H1 (cell line): ENCODE measurements around the gene OOEP. TPM values are rescaled to one million over a fixed set of nuclear protein-coding genes. Genes with fewer than 3 reads are reported as not detected.

Source experiments
- CHD7 ChIP-seq: fragments of 300-600 bp; sonication (generic); IDR thresholded peaks from 2 replicates; pipeline ENCODE4 v1.7.1; 2012; ENCODE audit warnings: low read length, moderate library complexity, mild to moderate bottlenecking, inconsistent platforms; ENCODE audit not compliant: insufficient replicate concordance
- EP300 ChIP-seq, 2 experiments: IDR thresholded peaks; 1 replicate in 1 of 2; 2 replicates in 1 of 2; pipeline ENCODE4 v1.6.1; 2011 to 2012; ENCODE audit warnings: low read depth in 2 of 2, low read length in 2 of 2, mild to moderate bottlenecking in 2 of 2, borderline replicate concordance in 1 of 2, inconsistent platforms in 1 of 2, moderate library complexity in 1 of 2
- MAX ChIP-seq: IDR thresholded peaks from 2 replicates; pipeline ENCODE4 v1.6.1; 2012; ENCODE audit warnings: inconsistent platforms
- polyA plus RNA-seq, 7 experiments: library from polyadenylated mRNA; depleted of rRNA in 3 of 7; stranded (reverse) in 5 of 7; unstranded in 2 of 7; fragments of >200 nt in 5 of 7; fragments of 200-250 nt in 2 of 7; gene quantifications; 1 replicate in 5 of 7; 2 replicates in 1 of 7; 4 replicates in 1 of 7; pipeline versions ENCODE4 v1.2.1 to v1.2.3, GENCODE V29; 2011 to 2013; ENCODE audit warnings: missing spikeins in 2 of 7, mixed read lengths in 2 of 7
- total RNA-seq: library from RNA; stranded (reverse); fragmentation: NEBNext Ultra II Directional; extraction: Animal tissue kit (Norgen Biotek cat#: 25700); gene quantifications from 2 replicates; pipeline ENCODE4 v1.2.1, GENCODE V29; 2021

Gene OOEP
- total and polyA plus RNA-seq, 2 of the 8 experiments (the other 6 are each of a cell fraction or from before 2014, with no cell fraction given), result 0.20 to 0.41 TPM

- TF ChIP-seq CHD7, result no peak
- no peak for TF ChIP-seq EP300 (IDR thresholded peaks at IDR 0.05; ENCODE audit: borderline replicate concordance in 1 of 2, low read depth in 2 of 2, low read length in 2 of 2)
- no peak for TF ChIP-seq MAX
Observed at GRCh38 chr6:73329201-73329600, 40.5 kb downstream of the OOEP start (continued).
